HCT116 (cell line): ENCODE results near the gene NINJ2. TPM values are rescaled to one million over a fixed set of nuclear protein-coding genes. Genes with fewer than 3 reads are reported as not detected.

Source experiments
- ATAC-seq: fragments of 200-7000 bp; cut with Tn5 transposase; 2 replicates; pipeline ENCODE4 v1.9.1; 2020; ENCODE audit warnings: mild to moderate bottlenecking, moderate library complexity
- BruUV-seq: library from RNA; stranded (reverse); fragments of 400-500 nt; replicated peaks from 2 replicates; lab custom pipeline; 2021; lab: Mats Ljungman, UMichigan
- CTCF ChIA-PET: fragments of 300-600 bp; sonication (Branson Sonifier 250); formaldehyde crosslinking; loops from one replicate; lab custom pipeline; 2021; ENCODE audit warnings: antibody characterized with exemption; lab: Charles Lee
- POLR2A ChIA-PET: fragments of 300-600, 350-600 bp; sonication (Branson Sonifier 250); formaldehyde crosslinking; loops from one replicate; lab custom pipeline; 2021; ENCODE audit warnings: antibody characterized with exemption; lab: Charles Lee
- RAD21 ChIA-PET, 2 experiments: fragments of 300-600 bp; sonication (Branson Sonifier 250); formaldehyde crosslinking; loops; one replicate each; lab custom pipeline; 2023; ENCODE audit warnings: low total read pairs in 2 of 2; ENCODE audit not compliant: uncharacterized antibody in 2 of 2, unreplicated experiment in 2 of 2, low non-redundant PET in 1 of 2; lab: Charles Lee
- DNase-seq: peaks from one replicate; pipeline ENCODE4 v3.0.0-alpha.2; 2010; ENCODE audit warnings: low read depth, low spot score
- H2AFZ ChIP-seq: fragments of 200-600 bp; shearing (Covaris generic), sonication (generic); 2 replicates; pipeline ENCODE4 v1.6.1; 2017; ENCODE audit warnings: low read depth, mixed run types, mixed read lengths, antibody characterized with exemption, low read length; ENCODE audit not compliant: poor library complexity, severe bottlenecking
- H3K27ac ChIP-seq: 2 replicates; pipeline ENCODE4 v1.5.1; 2012; ENCODE audit warnings: low read depth, low read length
- H3K27me3 ChIP-seq: fragments of 200-600 bp; sonication (generic); 2 replicates; pipeline ENCODE4 v1.6.1; 2016; ENCODE audit warnings: mixed run types, low read length, mixed read lengths; ENCODE audit not compliant: insufficient read depth
- H3K36me3 ChIP-seq, 2 experiments: fragments of 200-500 bp in 1 of 2; fragments of 200-600 bp in 1 of 2; sonication (Bioruptor generic) in 1 of 2; sonication (generic) in 1 of 2; 2 replicates each; pipeline versions ENCODE4 v1.5.1 to v1.6.1; 2014 to 2016; ENCODE audit warnings: low read length in 2 of 2, inconsistent platforms in 1 of 2, mixed read lengths in 1 of 2, mixed run types in 1 of 2; ENCODE audit not compliant: insufficient read depth in 2 of 2, control insufficient read depth in 1 of 2
- H3K4me1 ChIP-seq, 2 experiments: fragments of 200-600 bp in 1 of 2; sonication (generic) in 1 of 2; 2 replicates each; pipeline versions ENCODE4 v1.5.1 to v1.6.1; 2012 to 2017; ENCODE audit warnings: low read length in 2 of 2, inconsistent platforms in 1 of 2, mild to moderate bottlenecking in 1 of 2, mixed read lengths in 1 of 2, mixed run types in 1 of 2, moderate library complexity in 1 of 2; ENCODE audit not compliant: insufficient read depth in 2 of 2, control insufficient read depth in 1 of 2
- H3K4me2 ChIP-seq: fragments of 200-600 bp; sonication (generic); 2 replicates; pipeline ENCODE4 v1.6.1; 2017; ENCODE audit warnings: mixed run types, low read length, mixed read lengths
- H3K4me3 ChIP-seq, 2 experiments: fragments of 200-600 bp in 1 of 2; sonication (generic) in 1 of 2; replicated peaks in 1 of 2; 2 replicates each; pipeline ENCODE4 v1.5.1; 2011 to 2016; ENCODE audit warnings: low read length in 2 of 2, control low read depth in 1 of 2, low read depth in 1 of 2, mild to moderate bottlenecking in 1 of 2, mixed read lengths in 1 of 2, mixed run types in 1 of 2
- H3K79me2 ChIP-seq: fragments of 200-600 bp; sonication (generic); 2 replicates; pipeline ENCODE4 v1.6.1; 2017; ENCODE audit warnings: mild to moderate bottlenecking, mixed run types, low read length, moderate library complexity, mixed read lengths; ENCODE audit not compliant: insufficient read depth
- H3K9ac ChIP-seq: fragments of 200-600 bp; sonication (generic); 2 replicates; pipeline ENCODE4 v1.6.1; 2016; ENCODE audit warnings: low read length, mixed read lengths
- H3K9me2 ChIP-seq: fragments of 200-600 bp; sonication (generic), shearing (Covaris generic); 2 replicates; pipeline ENCODE4 v1.6.1; 2017; ENCODE audit warnings: mixed run types, mild to moderate bottlenecking, moderate library complexity; ENCODE audit not compliant: insufficient read depth
- H3K9me3 ChIP-seq, 2 experiments: fragments of 200-500 bp in 1 of 2; fragments of 200-600 bp in 1 of 2; sonication (Bioruptor generic) in 1 of 2; sonication (generic) in 1 of 2; 2 replicates each; pipeline ENCODE4 v1.6.1; 2014 to 2017; ENCODE audit warnings: low read length in 2 of 2, mixed read lengths in 2 of 2, inconsistent platforms in 1 of 2, low read depth in 1 of 2, mild to moderate bottlenecking in 1 of 2, mixed run types in 1 of 2, moderate library complexity in 1 of 2; ENCODE audit not compliant: control insufficient read depth in 1 of 2, insufficient read depth in 1 of 2
- H4K20me1 ChIP-seq: fragments of 200-600 bp; sonication (generic), shearing (Covaris generic); 2 replicates; pipeline ENCODE4 v1.6.1; 2017; ENCODE audit warnings: mixed run types, mild to moderate bottlenecking, moderate library complexity; ENCODE audit not compliant: insufficient read depth
- CBX3 ChIP-seq: IDR thresholded peaks from 2 replicates; pipeline ENCODE4 v1.6.1; 2012; ENCODE audit warnings: low read depth
- CTCF ChIP-seq, 3 experiments: fragments of 200-600 bp in 1 of 3; sonication (generic) in 1 of 3; IDR thresholded peaks in 2 of 3; conservative IDR thresholded peaks in 1 of 3; 2 replicates each; pipeline ENCODE4 v1.5.1; 2012 to 2017; ENCODE audit warnings: low read depth in 2 of 3, low read length in 2 of 3, antibody characterized with exemption in 1 of 3, borderline replicate concordance in 1 of 3, control low read depth in 1 of 3, mild to moderate bottlenecking in 1 of 3, mixed read lengths in 1 of 3, mixed run types in 1 of 3, moderate library complexity in 1 of 3; ENCODE audit not compliant: insufficient read depth in 1 of 3
- ELF1 ChIP-seq: IDR thresholded peaks from 2 replicates; pipeline ENCODE4 v1.6.1; 2012; ENCODE audit warnings: low read depth, borderline replicate concordance
- EZH2phosphoT487 ChIP-seq: fragments of 200-600 bp; IDR thresholded peaks from 2 replicates; pipeline ENCODE4 v1.6.1; 2018; ENCODE audit warnings: antibody characterized with exemption, borderline replicate concordance
- FOSL1 ChIP-seq: IDR thresholded peaks from 2 replicates; pipeline ENCODE4 v1.6.1; 2012; ENCODE audit warnings: low read depth
- JUND ChIP-seq: IDR thresholded peaks from 2 replicates; pipeline ENCODE4 v1.6.1; 2012
- POLR2AphosphoS5 ChIP-seq: IDR thresholded peaks from 2 replicates; pipeline ENCODE4 v1.6.1; 2011; ENCODE audit warnings: mild to moderate bottlenecking, low read depth, low read length, moderate library complexity
- RAD21 ChIP-seq: IDR thresholded peaks from 2 replicates; pipeline ENCODE4 v1.6.1; 2012; ENCODE audit warnings: low read depth, mild to moderate bottlenecking
- REST ChIP-seq: IDR thresholded peaks from 2 replicates; pipeline ENCODE4 v1.6.1; 2012; ENCODE audit warnings: low read depth
- SIN3A ChIP-seq: IDR thresholded peaks from 2 replicates; pipeline ENCODE4 v1.6.1; 2012; ENCODE audit warnings: low read depth
- SP1 ChIP-seq: IDR thresholded peaks from 2 replicates; pipeline ENCODE4 v1.6.1; 2012; ENCODE audit warnings: low read depth
- TCF7L2 ChIP-seq: IDR thresholded peaks from 2 replicates; pipeline ENCODE4 v1.7.0; 2011; ENCODE audit warnings: borderline replicate concordance, inconsistent platforms; ENCODE audit not compliant: insufficient read depth, insufficient read length; ENCODE audit errors: extremely low read depth
- YY1 ChIP-seq: IDR thresholded peaks from 2 replicates; pipeline ENCODE4 v1.6.1; 2011; ENCODE audit warnings: low read length, low read depth, moderate library complexity, mild to moderate bottlenecking; ENCODE audit not compliant: insufficient replicate concordance; ENCODE audit errors: extremely low read depth
- ZFX ChIP-seq: fragments of 450-650 bp; IDR thresholded peaks from 2 replicates; pipeline ENCODE4 v1.6.1; 2017
- ZNF274 ChIP-seq: fragments of 200-500 bp; sonication (Bioruptor generic); IDR thresholded peaks from 2 replicates; pipeline ENCODE4 v1.6.1; 2014; ENCODE audit warnings: mild to moderate bottlenecking, low read depth, low read length, inconsistent platforms
- intact Hi-C: fragments of 100-400 bp; cut with micrococcal nuclease; formaldehyde crosslinking; loops from 2 replicates; pipeline ENCODE4 v1.10.0; 2022
- total RNA-seq: library from RNA; stranded (reverse); gene quantifications from one replicate; pipeline ENCODE4 v1.2.1, GENCODE V29; 2021; ENCODE audit not compliant: unreplicated experiment

NINJ2 gene
- total RNA-seq, 1 experiment from 2014 or later: not detected

GRCh38 chr12:615620-616019 lies 47.6 kb downstream of the NINJ2 start:
- H3K79me2 ChIP-seq: no peaks in the 10 kb centered on the region
- DNase-seq (no peak), ATAC-seq (no peak)
- ChIA-PET RAD21 (no interaction called here), POLR2A (no interaction called here)
- no peak overlapping the region for H3K4me3 ChIP-seq
- H3K27ac ChIP-seq: no peak overlapping the region
- H3K9ac ChIP-seq: no peak overlapping the region
- no peaks in the 10 kb centered on the region for H3K27me3 ChIP-seq
- no peaks in the 10 kb centered on the region for H3K9me3 ChIP-seq
- H3K9me2 ChIP-seq: no peaks in the 10 kb centered on the region
- H4K20me1 ChIP-seq: no peaks in the 10 kb centered on the region
- no peaks in the 10 kb centered on the region for H3K36me3 ChIP-seq
- no peak for TF ChIP-seq REST
- no peak for TF ChIP-seq CTCF (IDR thresholded peaks at IDR 0.05 in 2 of 3, conservative IDR thresholded peaks at IDR 0.05 in 1 of 3; ENCODE audit: borderline replicate concordance in 1 of 3, insufficient read depth in 1 of 3, low read depth in 2 of 3, low read length in 2 of 3)
- no peak for TF ChIP-seq RAD21
- no peak for TF ChIP-seq POLR2AphosphoS5
- no peak for TF ChIP-seq SP1
- no peak for TF ChIP-seq YY1
- TF ChIP-seq ELF1: no peak
- no peak for TF ChIP-seq TCF7L2
- no peak for TF ChIP-seq JUND
- no peak for TF ChIP-seq ZNF274
- no peak for TF ChIP-seq CBX3
- TF ChIP-seq FOSL1: no peak
- no peak for TF ChIP-seq EZH2phosphoT487
- no peak for TF ChIP-seq ZFX
- no peak for TF ChIP-seq SIN3A
- TF ChIP-seq, all 23 proteins: peak for 0
- CTCF ChIA-PET: interaction anchor here (0.9 kb wide), 1 partner anchor 16 kb away, joined by 3 read pairs; no protein-coding TSS in a partner anchor
- H3K4me2 ChIP-seq: no peak overlapping the region
- no TSS peak for BruUV-seq
- intact Hi-C loops: no loop called here
- no peak overlapping the region for H2AFZ ChIP-seq
- no peaks in the 10 kb centered on the region for H3K4me1 ChIP-seq
